Fibroblast of skin of right biceps (primary cell): ENCODE measurements around the gene ARHGAP29.
"Not testable (repeated sequence)": the region's sequence is repeated elsewhere in the genome, so short reads cannot be mapped to it uniquely, and the experiment has no call there.

Experiments used
- DNase-seq: peaks from one replicate; pipeline ENCODE4 v3.0.0-alpha.2; 2013

Gene ARHGAP29

GRCh38 chr1:94231746-94232145, 5.6 kb downstream of the ARHGAP29 start:
- DNase-seq, result no peak

GRCh38 chr1:94230920-94231319, 6.5 kb downstream of the ARHGAP29 start:
- DNase-seq, result no peak

- no peak for DNase-seq
These were observed 8.6 kb downstream of the ARHGAP29 start for GRCh38 chr1:94228640-94229375.

GRCh38 chr1:94227624-94228023, 9.8 kb downstream of the ARHGAP29 start:
- DNase-seq, result no peak

GRCh38 chr1:94225845-94226244, 11.5 kb downstream of the ARHGAP29 start:
- DNase-seq, result no peak

- no peak for DNase-seq
These were observed 19.1 kb downstream of the ARHGAP29 start for GRCh38 chr1:94218332-94218731.

- no peak for DNase-seq
These were observed 21.4 kb downstream of the ARHGAP29 start for GRCh38 chr1:94215955-94216354.

- no peak for DNase-seq
These were observed 27.4 kb downstream of the ARHGAP29 start for GRCh38 chr1:94209982-94210381.

- DNase-seq, result peak; percentile 46
These were observed 28.0 kb downstream of the ARHGAP29 start for GRCh38 chr1:94209425-94209824.

GRCh38 chr1:94207695-94208094, 29.7 kb downstream of the ARHGAP29 start:
- no peak for DNase-seq

GRCh38 chr1:94205639-94206038, 31.7 kb downstream of the ARHGAP29 start:
- no peak for DNase-seq

- no peak for DNase-seq
These were observed 35.1 kb downstream of the ARHGAP29 start for GRCh38 chr1:94202241-94202640.

- no peak for DNase-seq
These were observed 38.0 kb downstream of the ARHGAP29 start for GRCh38 chr1:94199398-94199797.

- DNase-seq, result no peak
These were observed 43.1 kb downstream of the ARHGAP29 start for GRCh38 chr1:94194079-94194865.

- DNase-seq, result no peak
These were observed 44.3 kb downstream of the ARHGAP29 start for GRCh38 chr1:94193128-94193527.

- DNase-seq, result no peak
These were observed 46.2 kb downstream of the ARHGAP29 start for GRCh38 chr1:94191216-94191615.

- DNase-seq, result no peak
These were observed 50.4 kb downstream of the ARHGAP29 start for GRCh38 chr1:94186946-94187345.

GRCh38 chr1:94183197-94183815, 54.1 kb downstream of the ARHGAP29 start:
- DNase-seq, result no peak

GRCh38 chr1:94182191-94182590, 55.2 kb downstream of the ARHGAP29 start:
- DNase-seq, result no peak

- peak; percentile 7 for DNase-seq
These were observed 56.7 kb downstream of the ARHGAP29 start for GRCh38 chr1:94180650-94181049.

- DNase-seq, result no peak
These were observed 58.5 kb downstream of the ARHGAP29 start for GRCh38 chr1:94178901-94179300.

GRCh38 chr1:94169126-94169525, 68.3 kb downstream of the ARHGAP29 start:
- DNase-seq, result no peak

GRCh38 chr1:94165843-94166242, 71.5 kb downstream of the ARHGAP29 start:
- DNase-seq, result no peak

GRCh38 chr1:94164885-94165284, 72.5 kb downstream of the ARHGAP29 start:
- not testable (repeated sequence) for DNase-seq
